Activated CD4-positive, alpha-beta T cell treated with anti-CD3 and anti-CD28 coated beads for 4 hours (primary cell): ENCODE measurements around the gene PRKCSH.
"Not testable (repeated sequence)": the region's sequence is repeated elsewhere in the genome, so short reads cannot be mapped to it uniquely, and the experiment has no call there.

Experiments used
- DNase-seq, 2 donors: peaks; one replicate each; pipeline ENCODE4 v3.0.0-alpha.2; 2020

The PRKCSH gene

GRCh38 chr19:11420429-11421370 lies 14.7 kb upstream of the PRKCSH start:
- no peak for DNase-seq

DNA sequence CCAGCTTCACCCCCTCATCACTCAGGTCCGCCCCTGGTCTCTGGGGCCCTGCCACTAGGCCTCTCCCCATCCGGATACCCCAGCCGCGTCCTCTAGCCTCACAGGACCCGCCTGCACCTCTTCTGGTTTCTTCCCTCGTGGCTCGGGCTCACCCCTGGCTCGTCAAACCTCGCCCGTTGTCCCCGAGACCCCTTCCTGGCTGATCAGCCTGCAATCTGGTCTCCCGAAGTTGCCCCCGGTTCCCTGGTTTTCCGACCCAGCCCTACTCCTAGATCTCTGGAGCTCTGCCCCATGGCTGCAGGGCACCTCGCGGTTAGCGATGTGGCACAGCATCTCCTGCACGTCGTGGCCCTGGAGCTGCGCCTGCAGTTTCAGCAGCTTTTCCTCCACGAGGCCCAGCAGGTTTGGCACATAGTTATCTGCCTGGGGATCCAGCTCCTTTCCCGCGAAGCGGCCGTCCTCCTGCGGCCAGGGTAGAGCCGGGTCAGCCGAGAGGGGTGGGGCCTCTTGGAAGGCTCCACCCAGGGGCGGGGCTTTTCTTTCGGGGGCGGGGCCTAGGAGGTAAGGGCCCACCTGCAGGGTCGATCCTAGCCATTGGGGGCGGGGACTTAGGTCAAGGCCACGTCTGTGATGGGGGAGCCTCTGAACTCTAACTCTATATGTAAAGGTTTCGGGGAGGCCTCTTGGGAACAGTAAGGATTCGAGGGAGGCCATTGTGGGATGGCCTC lies 13.9 kb upstream of the PRKCSH start:
- peak; percentile 23 to 29 for DNase-seq

- peak; percentile 37 to 53 for DNase-seq
These were observed 13.0 kb upstream of the PRKCSH start for GRCh38 chr19:11422163-11423065.

DNA sequence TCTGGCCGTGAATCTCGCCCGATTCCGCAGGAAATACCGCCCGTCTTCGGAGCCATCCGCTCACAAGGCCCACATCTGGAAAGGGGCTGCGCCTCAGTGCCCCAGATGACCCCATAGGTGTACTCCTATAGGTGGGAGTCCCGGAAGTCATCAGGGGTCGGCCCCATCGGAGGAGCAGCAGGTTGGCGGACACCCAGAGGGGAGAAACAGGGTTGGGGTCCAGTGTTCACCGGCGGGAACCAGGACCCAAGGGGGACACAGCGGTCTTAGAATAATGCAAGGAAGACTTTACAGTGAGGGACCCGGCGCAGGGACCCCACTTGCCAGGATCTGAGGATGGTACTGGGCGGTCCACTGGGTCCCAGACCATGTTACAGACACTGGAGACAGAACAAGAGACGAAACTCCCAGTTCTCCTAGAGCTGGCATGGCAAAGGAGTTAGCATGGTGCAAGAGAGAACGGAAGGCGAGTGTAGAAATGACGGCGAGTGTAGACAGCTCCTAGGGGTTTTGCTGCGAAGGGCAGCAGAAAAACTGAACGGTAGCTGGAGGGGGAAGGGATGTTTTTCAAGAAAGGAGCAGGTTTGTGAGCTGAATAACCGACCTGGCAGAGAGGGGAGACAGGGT lies 12.2 kb upstream of the PRKCSH start:
- DNase-seq, result no peak

DNA sequence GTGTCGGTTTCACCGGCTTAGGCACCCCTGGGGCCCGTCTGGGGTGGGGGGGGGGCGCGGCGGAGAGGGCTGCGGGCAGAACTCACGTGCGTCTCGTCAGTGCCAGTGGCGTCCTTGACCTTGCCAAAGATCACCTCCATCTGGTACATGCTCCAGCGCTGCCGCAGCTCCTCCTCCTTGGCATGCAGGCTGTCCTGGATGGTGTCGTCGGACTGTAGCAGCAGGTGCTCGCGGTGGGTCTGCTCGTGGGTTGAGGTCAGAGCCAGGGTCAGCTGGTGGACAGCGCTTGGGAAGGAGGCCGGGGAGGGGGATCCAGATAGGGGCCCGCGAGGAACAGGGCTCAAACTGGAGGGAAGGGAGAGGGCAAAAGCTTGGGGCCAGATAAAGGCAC lies 11.6 kb upstream of the PRKCSH start:
- no peak for DNase-seq

DNA sequence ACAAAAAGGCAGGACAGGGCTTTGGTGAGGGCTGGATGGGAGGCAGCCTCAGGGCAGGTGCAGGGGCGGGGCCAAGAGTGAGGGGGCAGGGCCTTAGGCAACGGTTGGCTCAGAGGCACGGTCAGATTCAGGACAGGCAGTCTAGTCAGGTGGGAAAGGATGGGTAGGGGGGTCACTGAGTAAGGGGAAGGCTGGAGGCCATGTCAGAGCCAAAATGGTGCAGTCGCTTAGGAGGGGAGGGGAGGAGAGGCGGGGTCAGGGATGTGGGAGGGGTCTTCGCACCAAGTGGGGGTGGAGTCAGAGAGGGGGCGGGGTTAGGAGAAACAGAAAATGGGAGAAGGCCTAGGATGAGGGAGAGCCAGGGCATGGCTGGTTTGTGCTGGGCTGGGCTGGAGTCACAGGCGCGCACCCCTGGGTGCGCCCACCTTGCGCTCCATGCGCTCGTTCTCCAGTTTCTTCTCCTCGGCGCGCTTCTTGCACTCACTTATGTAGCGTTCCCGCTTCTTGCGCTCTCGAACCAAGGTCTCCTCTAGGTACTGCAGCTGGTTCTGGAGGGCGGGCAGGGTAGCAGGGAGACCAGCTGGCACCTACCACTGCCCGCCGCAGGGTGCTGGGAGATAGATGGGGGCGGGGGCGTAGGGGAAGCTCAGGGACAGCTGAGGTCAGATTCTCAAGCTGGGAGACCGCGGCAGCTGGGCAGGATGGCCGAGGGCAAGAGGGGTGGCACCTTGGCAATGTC lies 9.5 kb upstream of the PRKCSH start:
- no peak for DNase-seq

DNA sequence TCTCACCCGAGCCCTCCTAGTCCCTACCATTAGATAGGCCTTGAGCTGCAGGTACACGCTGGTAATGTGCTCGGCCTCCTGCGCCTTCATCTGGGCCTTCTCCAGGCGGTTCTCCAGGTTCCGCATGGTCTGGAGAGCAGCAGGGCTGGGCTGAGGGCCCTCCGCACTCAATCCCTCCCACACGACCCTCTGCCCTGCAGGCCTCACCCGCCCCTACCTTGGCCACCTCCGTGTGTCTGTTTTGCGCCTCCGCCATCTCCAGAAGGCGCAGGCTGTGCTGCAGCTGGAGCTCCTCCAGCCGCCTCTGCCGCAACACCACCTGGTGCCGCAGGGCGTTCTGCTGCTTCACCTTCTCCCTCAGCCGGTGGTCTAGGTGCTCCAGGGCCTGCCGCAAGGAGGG lies 8.8 kb upstream of the PRKCSH start:
- no peak for DNase-seq

DNA sequence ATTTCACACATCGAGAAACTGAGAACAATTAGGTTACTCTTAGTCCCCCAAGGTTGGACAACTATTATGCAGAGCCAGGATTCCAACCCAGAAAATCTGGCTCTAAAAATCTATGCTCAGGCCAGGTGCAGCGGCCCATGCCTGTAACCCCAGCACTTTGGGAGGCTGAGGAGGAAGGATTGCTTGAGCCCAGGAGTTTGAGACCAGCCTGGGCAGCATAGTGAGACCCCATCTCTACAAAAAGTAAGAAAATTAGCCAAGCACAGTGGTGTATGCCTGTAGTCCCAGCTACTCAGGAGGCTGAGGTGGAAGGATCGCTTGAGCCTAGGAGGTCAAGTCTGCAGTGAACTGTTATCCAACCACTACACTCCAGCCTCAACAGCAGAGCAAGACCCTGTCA lies 1.9 kb upstream of the PRKCSH start:
- DNase-seq, result not testable (repeated sequence)

- no peak for DNase-seq
These were observed 755 bp upstream of the PRKCSH start for GRCh38 chr19:11434703-11435056.

DNA sequence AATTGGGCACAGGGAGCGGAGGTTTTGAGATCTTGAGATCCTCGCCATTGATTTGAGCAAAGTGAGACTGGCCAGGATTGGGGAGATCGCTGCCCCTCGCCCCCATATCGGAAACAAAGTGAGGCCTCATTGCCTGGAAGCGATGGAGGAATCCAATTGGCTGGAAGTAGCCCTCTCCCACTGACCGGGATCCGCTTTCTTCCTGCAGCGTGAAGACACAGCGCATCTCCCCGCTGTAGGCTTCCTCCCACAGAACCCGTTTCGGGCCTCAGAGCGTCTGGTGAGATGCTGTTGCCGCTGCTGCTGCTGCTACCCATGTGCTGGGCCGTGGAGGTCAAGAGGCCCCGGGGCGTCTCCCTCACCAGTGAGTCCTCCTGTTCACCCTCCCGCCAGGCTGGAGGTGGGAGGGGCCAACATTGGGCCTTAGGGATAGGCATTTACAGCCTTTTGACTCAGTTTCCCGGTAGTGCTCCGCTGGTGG lies 438 bp downstream of the PRKCSH start:
- DNase-seq, result no peak

GRCh38 chr19:11437955-11438354 lies 2.5 kb downstream of the PRKCSH start:
- no peak for DNase-seq

- DNase-seq, result no peak
These were observed 8.6 kb downstream of the PRKCSH start for GRCh38 chr19:11444059-11444458.

GRCh38 chr19:11445141-11445540 lies 9.7 kb downstream of the PRKCSH start:
- DNase-seq, result no peak

DNA sequence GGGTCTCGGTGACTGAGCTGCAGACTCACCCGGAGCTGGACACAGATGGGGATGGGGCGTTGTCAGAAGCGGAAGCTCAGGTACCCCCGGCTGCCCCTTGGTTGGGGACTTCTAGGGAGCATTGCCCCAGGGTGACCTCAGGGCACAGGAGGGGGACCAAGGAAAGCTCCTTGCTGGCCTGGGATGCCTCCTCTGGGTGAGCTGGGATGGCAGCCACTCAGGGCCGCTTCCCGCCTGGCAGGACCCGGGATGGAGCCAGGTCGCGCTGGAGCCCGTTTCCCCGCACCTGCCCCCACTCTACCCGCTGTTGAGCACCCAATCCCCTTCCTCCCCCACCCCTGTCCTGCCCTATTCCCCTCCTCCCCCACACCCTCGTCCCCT lies 10.8 kb downstream of the PRKCSH start:
- no peak for DNase-seq

DNA sequence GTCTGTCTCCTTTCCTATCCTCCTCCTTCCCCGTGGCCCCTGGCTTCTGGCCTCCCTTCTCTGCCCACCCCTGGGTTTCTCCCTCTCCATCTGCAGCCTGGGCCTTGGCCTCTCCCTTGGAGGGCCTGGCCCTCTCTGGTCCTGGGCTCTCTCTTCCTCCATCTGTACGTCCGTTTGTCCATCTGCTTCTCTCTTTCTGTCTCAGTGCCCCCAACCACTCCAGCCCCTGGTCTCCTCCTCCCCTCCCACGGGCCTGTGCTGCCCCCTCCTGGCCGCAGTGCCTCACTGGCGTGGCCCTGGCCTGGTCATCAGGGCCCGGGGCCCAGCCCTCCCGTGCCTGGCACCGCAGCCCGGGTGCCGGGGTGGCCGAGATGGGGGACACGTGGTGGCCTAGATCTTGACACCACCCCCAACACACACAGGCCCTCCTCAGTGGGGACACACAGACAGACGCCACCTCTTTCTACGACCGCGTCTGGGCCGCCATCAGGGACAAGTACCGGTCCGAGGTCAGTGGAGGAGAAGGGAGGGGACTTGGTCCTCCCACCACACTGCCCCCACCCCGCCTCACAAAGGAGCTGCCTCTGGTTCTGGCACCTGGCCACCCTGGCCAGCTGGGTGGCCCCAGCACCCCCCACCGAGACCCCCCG lies 11.3 kb downstream of the PRKCSH start:
- peak; percentile 37 to 50 for DNase-seq

DNA sequence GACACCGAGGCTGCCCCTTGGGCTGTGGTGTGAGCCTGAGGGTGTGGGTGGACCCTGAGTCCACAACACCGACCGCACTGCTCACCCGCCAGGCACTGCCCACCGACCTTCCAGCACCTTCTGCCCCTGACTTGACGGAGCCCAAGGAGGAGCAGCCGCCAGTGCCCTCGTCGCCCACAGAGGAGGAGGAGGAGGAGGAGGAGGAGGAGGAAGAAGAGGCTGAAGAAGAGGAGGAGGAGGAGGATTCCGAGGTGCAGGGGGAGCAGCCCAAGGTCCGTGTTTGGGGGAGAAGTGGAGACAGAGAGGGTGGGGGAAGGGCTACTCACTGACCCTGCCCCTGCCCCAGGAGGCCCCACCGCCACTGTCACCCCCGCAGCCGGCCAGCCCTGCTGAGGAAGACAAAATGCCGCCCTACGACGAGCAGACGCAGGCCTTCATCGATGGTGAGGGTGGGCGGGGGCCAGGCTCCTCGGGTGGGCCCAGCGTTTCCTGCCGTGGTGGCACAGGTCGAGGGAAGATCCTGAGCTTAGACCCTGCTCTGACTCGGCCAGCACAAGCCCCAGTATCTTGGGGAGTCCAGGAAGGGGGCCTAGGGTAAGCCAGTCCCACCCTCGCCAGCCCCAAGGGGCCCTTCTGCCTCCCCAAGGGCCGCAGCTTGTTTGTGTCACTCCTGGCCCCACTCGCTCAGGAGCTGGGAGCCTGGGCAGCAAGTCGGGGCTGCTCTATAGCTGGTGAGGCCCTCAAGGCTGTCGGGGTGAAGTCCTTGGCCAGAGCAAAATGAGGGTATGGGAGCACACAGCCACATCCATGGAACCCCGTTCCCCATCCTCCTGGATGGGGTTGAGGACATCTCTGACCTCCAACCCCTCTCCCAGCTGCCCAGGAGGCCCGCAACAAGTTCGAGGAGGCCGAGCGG lies 12.2 kb downstream of the PRKCSH start:
- DNase-seq, result no peak

DNA sequence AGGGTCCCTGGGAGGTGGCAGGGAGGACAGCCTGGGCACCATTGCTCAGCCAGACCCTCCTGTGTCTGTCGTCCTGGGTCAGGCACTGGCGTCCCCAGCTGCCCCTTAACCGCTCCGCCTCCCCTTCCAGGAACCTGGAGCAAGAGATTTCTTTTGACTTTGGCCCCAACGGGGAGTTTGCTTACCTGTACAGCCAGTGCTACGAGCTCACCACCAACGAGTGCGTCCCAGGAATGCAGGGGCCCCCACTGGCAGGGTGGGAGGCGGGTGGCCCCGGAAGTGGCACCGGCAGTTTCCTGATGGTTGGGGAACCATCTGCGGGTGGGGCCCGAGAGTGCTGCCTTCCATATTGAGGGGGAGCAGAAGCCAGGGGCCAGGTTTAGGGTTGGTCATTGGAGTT lies 13.0 kb downstream of the PRKCSH start:
- DNase-seq, result no peak

DNA sequence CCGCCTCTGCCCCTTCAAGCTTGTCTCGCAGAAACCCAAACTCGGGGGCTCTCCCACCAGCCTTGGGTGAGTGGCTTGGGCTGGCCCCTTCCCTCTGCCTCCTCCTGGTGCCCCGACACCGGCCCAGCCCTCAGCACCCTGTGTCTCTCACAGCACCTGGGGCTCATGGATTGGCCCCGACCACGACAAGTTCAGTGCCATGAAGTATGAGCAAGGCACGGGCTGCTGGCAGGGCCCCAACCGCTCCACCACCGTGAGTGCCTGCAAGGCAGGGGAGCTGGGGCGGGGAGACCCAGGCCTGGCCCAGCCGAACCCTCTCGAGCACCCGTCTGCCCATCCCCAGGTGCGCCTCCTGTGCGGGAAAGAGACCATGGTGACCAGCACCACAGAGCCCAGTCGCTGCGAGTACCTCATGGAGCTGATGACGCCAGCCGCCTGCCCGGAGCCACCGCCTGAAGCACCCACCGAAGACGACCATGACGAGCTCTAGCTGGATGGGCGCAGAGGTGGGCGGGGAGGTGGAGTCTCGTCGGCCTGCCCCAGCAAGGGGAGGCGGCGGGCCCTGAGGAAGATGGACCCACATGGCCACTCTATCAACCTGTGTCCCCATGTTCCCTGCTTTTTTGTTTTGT lies 13.6 kb downstream of the PRKCSH start:
- no peak for DNase-seq

- no peak for DNase-seq
These were observed 15.3 kb downstream of the PRKCSH start for GRCh38 chr19:11450570-11451326.
